Fibroblast of villous mesenchyme (primary cell): ENCODE measurements around the gene AIFM1. TPM values are rescaled to one million over a fixed set of nuclear protein-coding genes. Genes with fewer than 3 reads are reported as not detected.
A peak's percentile ranks its signal among the peaks of the same experiment; 100 is the strongest.

Source experiments
- DNase-seq: peaks from one replicate; pipeline ENCODE4 v3.0.0-alpha.2; 2010; ENCODE audit warnings: low read depth
- H3K4me3 ChIP-seq: 2 replicates; pipeline ENCODE4 v1.5.1; 2011; ENCODE audit warnings: low read depth, mild to moderate bottlenecking, low read length
- total RNA-seq: library from RNA; depleted of rRNA; stranded (reverse); fragments of >200 nt; gene quantifications from 2 replicates; pipeline ENCODE4 v1.2.3, GENCODE V29; 2012
- TF ChIP-seq, protein P1 (sequence below): IDR thresholded peaks from 2 replicates; pipeline ENCODE4 v1.5.1; 2012; ENCODE audit warnings: low read depth, mild to moderate bottlenecking, low read length; ENCODE audit not compliant: insufficient read depth

The AIFM1 gene
- total RNA-seq, 1 donor = 16.0 TPM

DNA sequence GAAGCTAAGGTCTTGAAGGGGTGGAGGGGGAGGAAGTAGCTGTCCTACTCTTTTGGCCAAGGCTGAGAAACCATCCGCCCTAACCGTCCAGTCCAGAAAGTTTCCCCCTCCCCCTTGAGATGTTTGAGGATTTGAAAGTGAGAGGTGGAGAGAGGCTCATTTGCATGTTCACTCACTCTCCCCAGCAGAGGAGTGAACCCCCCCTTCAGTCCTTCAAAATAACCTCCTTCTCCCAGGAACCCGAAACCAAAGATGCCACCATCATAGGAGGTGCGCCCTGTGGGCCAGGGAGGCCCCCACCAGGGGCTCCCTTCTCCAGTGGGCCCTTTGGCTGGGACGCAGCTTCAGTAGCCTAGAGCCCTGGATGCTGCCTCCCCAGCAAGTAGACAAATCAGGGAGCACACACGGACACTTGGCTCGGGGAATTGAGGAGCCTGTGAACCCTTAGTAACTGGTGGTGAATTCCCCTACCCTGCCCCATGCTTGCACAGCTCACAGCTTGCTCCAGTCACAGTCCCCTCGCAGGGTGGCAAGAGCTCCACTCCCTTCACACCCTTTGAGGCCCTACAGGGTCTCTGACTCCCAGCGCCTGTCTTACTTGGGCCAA, 80.9 kb downstream of the AIFM1 start:
- TF ChIP-seq, protein P1, sequence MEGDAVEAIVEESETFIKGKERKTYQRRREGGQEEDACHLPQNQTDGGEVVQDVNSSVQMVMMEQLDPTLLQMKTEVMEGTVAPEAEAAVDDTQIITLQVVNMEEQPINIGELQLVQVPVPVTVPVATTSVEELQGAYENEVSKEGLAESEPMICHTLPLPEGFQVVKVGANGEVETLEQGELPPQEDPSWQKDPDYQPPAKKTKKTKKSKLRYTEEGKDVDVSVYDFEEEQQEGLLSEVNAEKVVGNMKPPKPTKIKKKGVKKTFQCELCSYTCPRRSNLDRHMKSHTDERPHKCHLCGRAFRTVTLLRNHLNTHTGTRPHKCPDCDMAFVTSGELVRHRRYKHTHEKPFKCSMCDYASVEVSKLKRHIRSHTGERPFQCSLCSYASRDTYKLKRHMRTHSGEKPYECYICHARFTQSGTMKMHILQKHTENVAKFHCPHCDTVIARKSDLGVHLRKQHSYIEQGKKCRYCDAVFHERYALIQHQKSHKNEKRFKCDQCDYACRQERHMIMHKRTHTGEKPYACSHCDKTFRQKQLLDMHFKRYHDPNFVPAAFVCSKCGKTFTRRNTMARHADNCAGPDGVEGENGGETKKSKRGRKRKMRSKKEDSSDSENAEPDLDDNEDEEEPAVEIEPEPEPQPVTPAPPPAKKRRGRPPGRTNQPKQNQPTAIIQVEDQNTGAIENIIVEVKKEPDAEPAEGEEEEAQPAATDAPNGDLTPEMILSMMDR = no peak
- no peak overlapping the region for H3K4me3 ChIP-seq
- DNase-seq = no peak

DNA sequence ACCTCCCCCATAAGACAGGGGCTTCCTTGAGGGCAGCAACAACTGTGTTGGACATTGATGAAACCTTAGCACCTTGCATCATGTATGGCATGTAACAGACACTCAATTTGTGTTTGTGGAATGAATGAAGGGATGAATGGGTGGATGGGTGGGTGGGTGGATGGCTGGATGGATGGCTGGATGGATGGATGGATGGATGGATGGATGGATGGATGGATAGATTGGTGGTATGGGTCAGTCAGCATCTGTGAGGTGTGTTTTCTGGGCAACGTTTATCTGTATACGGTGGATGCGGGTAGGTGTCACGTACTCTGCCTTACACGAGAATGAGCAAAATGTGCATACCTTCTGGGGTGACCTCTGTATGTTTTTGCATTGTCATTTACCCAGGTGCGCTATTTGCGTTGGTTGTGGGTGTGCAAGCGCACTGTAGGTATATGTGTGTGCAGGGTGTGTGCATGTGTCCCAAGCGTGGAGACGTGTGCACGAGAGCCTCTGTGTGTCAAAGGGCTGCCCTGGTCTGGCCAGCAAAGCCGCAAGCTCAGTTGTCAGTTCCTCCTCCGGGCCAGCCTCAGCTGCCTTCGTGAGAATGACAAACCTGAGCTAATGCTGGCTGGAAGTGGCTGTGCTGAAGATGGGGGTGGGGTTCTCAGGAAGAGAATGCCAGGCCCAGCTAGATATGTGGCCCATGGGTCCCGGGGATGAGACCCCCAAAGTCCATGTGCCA, 81.8 kb downstream of the AIFM1 start:
- no peak for DNase-seq
- no peak overlapping the region for H3K4me3 ChIP-seq
- TF ChIP-seq, protein P1 = no peak

DNA sequence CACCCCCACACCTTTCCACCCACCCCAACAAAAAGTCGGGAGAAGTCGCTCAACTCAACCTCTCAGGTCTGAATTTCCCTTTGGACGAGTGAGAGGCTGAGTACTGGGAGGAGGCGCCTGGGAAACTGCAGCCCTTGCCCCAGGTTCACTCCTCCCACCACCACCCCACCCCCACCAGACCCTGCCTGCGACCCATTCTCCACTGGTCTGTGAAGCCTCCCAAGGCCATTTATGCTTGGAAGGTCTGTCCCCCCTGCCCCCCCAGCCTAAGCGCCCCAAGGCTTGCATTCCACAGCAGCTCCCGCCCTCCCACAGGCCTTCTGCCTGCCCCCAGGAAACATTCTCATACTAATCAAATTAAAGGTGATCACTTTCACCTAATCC, 82.5 kb downstream of the AIFM1 start:
- DNase-seq = no peak
- H3K4me3 ChIP-seq = no peak overlapping the region
- TF ChIP-seq, protein P1 = no peak

DNA sequence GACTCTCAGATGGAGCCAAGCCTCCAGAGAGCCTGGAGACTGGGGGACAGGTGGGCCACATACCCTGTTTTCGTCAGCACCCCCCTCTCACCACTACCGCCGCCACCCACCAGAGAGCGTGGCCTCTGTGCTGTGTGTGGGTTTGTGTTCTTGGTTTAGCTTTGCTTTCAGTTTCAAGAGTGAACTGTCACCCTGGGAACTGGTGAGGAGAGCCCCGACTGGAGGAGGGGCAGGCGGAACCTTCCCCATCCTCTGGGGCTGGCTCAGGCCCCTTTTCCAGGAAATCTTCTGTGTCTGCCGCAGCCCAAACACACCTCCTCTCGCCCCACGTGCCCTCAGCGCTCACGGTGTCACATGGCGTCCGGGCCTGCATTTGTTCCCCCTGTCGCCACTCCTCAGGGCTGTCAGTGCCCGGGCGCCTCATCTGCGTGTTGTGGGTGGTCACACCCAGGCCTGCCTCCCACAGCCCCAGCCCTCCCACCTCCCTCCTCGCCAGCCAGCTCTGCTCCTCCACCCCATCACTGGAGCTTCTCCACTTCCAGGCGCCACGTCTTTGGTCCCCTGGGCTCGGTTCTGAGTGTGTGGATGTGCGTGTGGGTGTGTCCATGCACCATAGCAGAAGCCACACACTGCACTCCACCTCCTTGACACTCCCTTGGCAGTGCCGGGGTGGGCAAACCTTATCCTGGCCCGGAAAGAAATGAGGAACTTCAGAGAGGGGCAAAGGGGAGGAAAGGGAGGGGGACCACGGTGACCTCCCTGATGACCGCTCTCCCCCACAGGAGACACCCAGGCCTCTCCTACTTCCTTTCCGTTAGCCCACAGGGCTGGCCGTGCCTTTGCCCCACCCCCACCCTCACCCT, 83.2 kb downstream of the AIFM1 start:
- no peak overlapping the region for H3K4me3 ChIP-seq
- TF ChIP-seq, protein P1 = peak; percentile 22
- DNase-seq = peak; percentile 55

DNA sequence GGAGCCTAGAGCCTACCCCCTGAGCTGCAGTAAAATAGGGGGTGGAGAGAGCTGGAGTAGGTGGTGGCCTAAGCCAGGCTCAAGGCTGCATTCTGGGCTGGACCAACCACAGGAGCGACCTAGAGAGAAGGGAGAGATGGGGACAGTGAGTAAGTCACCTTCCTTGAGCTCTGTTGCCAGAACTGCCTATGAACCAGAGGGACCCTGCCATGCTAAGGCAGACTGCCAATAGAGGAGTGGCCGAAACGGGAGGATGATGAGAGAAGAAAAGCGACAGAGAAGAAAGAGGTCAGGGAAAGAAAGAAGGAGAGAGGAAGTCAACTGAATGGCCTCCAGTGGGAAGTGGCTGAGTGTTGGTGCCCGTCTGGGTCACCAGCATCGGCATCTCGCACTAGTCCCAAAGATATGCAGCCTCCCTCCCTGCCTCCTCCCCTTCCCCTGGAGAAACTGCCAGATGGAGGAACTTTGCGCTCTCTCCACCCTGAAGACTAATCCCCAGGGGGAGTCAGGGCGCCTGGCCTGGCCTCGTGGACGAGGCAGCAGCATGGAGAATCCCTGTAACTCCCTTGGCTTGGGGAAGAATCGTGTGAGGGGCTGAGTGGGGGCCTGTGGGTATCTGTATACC, 84.1 kb downstream of the AIFM1 start:
- no peak for DNase-seq
- H3K4me3 ChIP-seq = no peak overlapping the region
- TF ChIP-seq, protein P1 = no peak

DNA sequence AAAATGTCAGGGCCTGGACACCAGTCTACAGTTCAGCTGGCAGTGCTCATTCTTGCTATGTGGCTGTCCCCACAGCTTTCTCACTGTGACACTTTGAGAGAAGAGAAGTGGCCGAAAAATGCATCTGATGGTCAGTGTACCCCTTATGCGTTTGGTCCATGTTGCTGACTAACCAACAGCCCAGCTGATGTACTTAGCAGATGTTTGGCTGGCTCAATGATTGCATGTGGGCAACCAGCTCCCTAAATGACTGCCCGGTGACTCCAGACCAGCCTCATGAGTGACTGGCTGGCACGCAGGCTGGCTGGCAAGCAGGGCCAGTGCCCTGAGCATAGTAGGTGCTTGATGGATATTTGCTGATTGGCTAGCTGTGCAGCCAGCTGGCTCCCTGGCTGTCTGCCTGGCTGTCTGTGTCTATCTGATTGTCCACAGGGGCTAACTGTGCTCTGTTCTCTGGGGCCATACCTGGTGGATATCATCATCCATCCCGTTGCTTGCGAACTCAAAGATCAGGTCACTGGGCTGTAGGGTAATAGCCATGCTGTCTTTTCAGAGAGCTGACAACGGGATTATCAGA, 84.8 kb downstream of the AIFM1 start:
- TF ChIP-seq, protein P1 = no peak
- no peak overlapping the region for H3K4me3 ChIP-seq
- no peak for DNase-seq
